ENCODE data around the gene GPR151.

DNA sequence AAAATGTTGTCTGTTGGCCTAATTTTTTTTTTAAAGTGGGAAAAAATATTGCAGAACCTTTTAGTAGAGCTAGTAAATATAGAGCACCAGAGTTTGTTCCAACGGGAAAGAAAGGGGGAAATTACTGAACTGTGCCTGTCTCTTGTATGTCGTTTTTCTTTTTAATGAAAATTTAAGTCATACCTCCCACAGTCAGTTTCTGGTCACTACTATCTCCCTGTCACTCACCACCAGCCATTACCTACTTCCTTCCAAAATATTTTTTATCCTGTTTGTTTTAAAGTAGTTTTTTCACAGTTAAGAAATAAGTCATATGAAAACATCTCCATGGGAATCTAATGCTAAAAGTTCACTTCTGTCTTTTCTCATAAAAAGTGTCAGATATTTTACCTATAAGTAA, 21.3 kb downstream of the GPR151 start:
- TF ChIP-seq CTCF (conservative IDR thresholded peaks at IDR 0.05; ENCODE audit: low read length) (no peak), EZH2phosphoT487 (IDR thresholded peaks at IDR 0.05; ENCODE audit: borderline replicate concordance, low read depth, low read length) (no peak)

Measured in OCI-LY7 (cell line).